Neural cell (in vitro differentiated cells): ENCODE data around the gene HDAC11.

Experiments used
- CTCF ChIP-seq: fragments of 450-650 bp; IDR thresholded peaks from 2 replicates; pipeline ENCODE4 v1.5.1; 2014; ENCODE audit warnings: antibody characterized with exemption, mild to moderate bottlenecking, moderate library complexity; ENCODE audit not compliant: poor library complexity, severe bottlenecking
- EP300 ChIP-seq: fragments of 450-650 bp; conservative IDR thresholded peaks from 2 replicates; pipeline ENCODE4 v1.6.1; 2014; ENCODE audit warnings: antibody characterized with exemption, mild to moderate bottlenecking, moderate library complexity; ENCODE audit not compliant: poor library complexity, severe bottlenecking
- EZH2 ChIP-seq: fragments of 200-600, 300-800 bp; shearing (Covaris generic), sonication (generic); IDR thresholded peaks from 2 replicates; pipeline ENCODE4 v1.6.1; 2014; ENCODE audit warnings: antibody characterized with exemption, low read length, borderline replicate concordance, mild to moderate bottlenecking; ENCODE audit not compliant: insufficient read depth, poor library complexity, severe bottlenecking
- MXI1 ChIP-seq: fragments of 450-650 bp; conservative IDR thresholded peaks from 2 replicates; pipeline ENCODE4 v1.6.1; 2014; ENCODE audit warnings: antibody characterized with exemption, mild to moderate bottlenecking; ENCODE audit not compliant: poor library complexity, severe bottlenecking
- POLR2AphosphoS5 ChIP-seq: IDR thresholded peaks from 2 replicates; pipeline ENCODE4 v1.6.1; 2012
- RAD21 ChIP-seq: fragments of 450-650 bp; conservative IDR thresholded peaks from 2 replicates; pipeline ENCODE4 v1.6.1; 2014; ENCODE audit warnings: antibody characterized with exemption, mild to moderate bottlenecking, moderate library complexity
- REST ChIP-seq: IDR thresholded peaks from 2 replicates; pipeline ENCODE4 v1.6.1; 2012; ENCODE audit warnings: borderline replicate concordance
- TAF1 ChIP-seq: IDR thresholded peaks from 2 replicates; pipeline ENCODE4 v1.6.1; 2012; ENCODE audit warnings: low read depth

DNA sequence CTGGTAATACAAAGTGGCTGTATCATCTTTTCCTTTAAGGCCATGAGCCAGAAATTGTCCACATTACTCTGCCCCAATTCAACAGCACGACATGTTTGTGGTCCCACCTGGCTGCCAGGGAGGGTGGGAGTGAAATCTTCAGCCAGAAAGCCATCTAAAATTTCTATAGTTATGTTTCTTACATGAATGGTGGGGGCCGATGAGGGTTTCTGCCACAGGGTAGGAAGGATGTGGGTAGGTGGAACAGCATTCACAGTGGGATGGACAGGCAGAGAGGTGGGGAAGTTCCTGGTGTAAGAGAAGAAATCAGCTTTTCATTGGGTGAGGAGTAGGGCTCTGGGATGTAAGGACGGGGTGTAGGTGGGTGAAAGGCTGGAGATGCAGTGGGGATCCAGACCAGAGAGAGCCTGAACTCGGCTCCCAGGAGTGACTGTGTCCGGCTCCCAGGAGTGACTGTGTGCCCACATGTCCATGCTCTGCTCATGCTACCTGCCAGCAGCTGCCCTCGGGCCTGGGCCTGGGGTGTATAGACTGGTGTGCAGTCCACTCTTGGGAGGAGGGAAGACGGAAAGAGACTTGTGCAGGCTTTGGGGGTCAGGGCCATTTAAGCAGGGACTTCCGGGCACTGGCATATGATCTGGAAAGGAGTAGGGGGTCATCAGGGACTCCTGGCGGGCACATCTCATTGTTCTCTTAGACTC is 65.0 kb downstream of the HDAC11 start:
- TF ChIP-seq CTCF (no peak), TAF1 (no peak), EP300 (no peak), EZH2 (no peak), POLR2AphosphoS5 (no peak), REST (no peak), MXI1 (no peak), RAD21 (no peak)
